Neuron (in vitro differentiated cells): ENCODE data around the gene LOXL3.
"Not testable (repeated sequence)": the region's sequence is repeated elsewhere in the genome, so short reads cannot be mapped to it uniquely, and the experiment has no call there.

Source experiments
- H2AFZ ChIP-seq: one replicate; pipeline ENCODE4 v1.6.1; 2013; ENCODE audit warnings: low read depth, mild to moderate bottlenecking, inconsistent platforms, low read length, moderate library complexity
- H3K27me3 ChIP-seq: one replicate; pipeline ENCODE4 v1.6.1; 2013; ENCODE audit warnings: low read length; ENCODE audit not compliant: insufficient read depth
- H3K36me3 ChIP-seq: one replicate; pipeline ENCODE4 v1.6.1; 2013; ENCODE audit warnings: low read length; ENCODE audit not compliant: insufficient read depth
- H3K4me1 ChIP-seq: one replicate; pipeline ENCODE4 v1.6.1; 2013; ENCODE audit warnings: low read length; ENCODE audit not compliant: insufficient read depth
- H3K4me3 ChIP-seq: 2 replicates; pipeline ENCODE4 v1.5.1; 2013; ENCODE audit warnings: mild to moderate bottlenecking, low read length, moderate library complexity
- H3K9me3 ChIP-seq: one replicate; pipeline ENCODE4 v1.6.1; 2013; ENCODE audit warnings: low read length

The LOXL3 gene

GRCh38 chr2:74566076-74566753 lies 12.5 kb upstream of the LOXL3 start:
- no peak overlapping the region for H2AFZ ChIP-seq
- no peaks in the 10 kb centered on the region for H3K36me3 ChIP-seq
- peaks cover 44% of the 10 kb centered on the region for H3K27me3 ChIP-seq
- H3K4me3 ChIP-seq = no peak overlapping the region
- no peaks in the 10 kb centered on the region for H3K9me3 ChIP-seq
- H3K4me1 ChIP-seq = no peaks in the 10 kb centered on the region

- no peaks in the 10 kb centered on the region for H3K9me3 ChIP-seq
- no peaks in the 10 kb centered on the region for H3K4me1 ChIP-seq
- H2AFZ ChIP-seq = no peak overlapping the region
- H3K4me3 ChIP-seq = no peak overlapping the region
- H3K27me3 ChIP-seq = peaks cover 44% of the 10 kb centered on the region
- no peaks in the 10 kb centered on the region for H3K36me3 ChIP-seq
These were observed 10.5 kb upstream of the LOXL3 start for GRCh38 chr2:74564222-74564621.

GRCh38 chr2:74562126-74562775 lies 8.5 kb upstream of the LOXL3 start:
- Histone ChIP-seq H3K27me3 (peaks cover 35% of the 10 kb centered on the region), H3K4me1 (no peaks in the 10 kb centered on the region), H3K36me3 (no peaks in the 10 kb centered on the region), H2AFZ (no peak overlapping the region), H3K9me3 (no peaks in the 10 kb centered on the region), H3K4me3 (no peak overlapping the region)

- not testable (repeated sequence) for H3K36me3 ChIP-seq, H3K4me1 ChIP-seq, H3K9me3 ChIP-seq, H2AFZ ChIP-seq, H3K4me3 ChIP-seq
- peaks cover 28% of the 10 kb centered on the region for H3K27me3 ChIP-seq
These were observed 7.3 kb upstream of the LOXL3 start for GRCh38 chr2:74561022-74561421.

- Histone ChIP-seq H3K27me3 (peaks cover 25% of the 10 kb centered on the region), H3K36me3 (peaks cover 4% of the 10 kb centered on the region), H3K4me3 (no peak overlapping the region), H3K4me1 (no peaks in the 10 kb centered on the region), H3K9me3 (no peaks in the 10 kb centered on the region), H2AFZ (no peak overlapping the region)
These were observed 6.8 kb upstream of the LOXL3 start for GRCh38 chr2:74560591-74560990.

GRCh38 chr2:74559912-74560311 lies 6.2 kb upstream of the LOXL3 start:
- H3K9me3 ChIP-seq = no peaks in the 10 kb centered on the region
- no peak overlapping the region for H3K4me3 ChIP-seq
- H2AFZ ChIP-seq = no peak overlapping the region
- peaks cover 4% of the 10 kb centered on the region for H3K36me3 ChIP-seq
- peaks cover 4% of the 10 kb centered on the region for H3K4me1 ChIP-seq
- H3K27me3 ChIP-seq = peaks cover 25% of the 10 kb centered on the region

- Histone ChIP-seq H3K27me3 (peaks cover 23% of the 10 kb centered on the region), H2AFZ (no peak overlapping the region), H3K4me1 (peaks cover 4% of the 10 kb centered on the region), H3K36me3 (peaks cover 4% of the 10 kb centered on the region), H3K4me3 (no peak overlapping the region), H3K9me3 (no peaks in the 10 kb centered on the region)
These were observed 4.8 kb upstream of the LOXL3 start for GRCh38 chr2:74558284-74559230.

- no peak overlapping the region for H2AFZ ChIP-seq
- no peak overlapping the region for H3K4me3 ChIP-seq
- H3K36me3 ChIP-seq = peaks cover 4% of the 10 kb centered on the region
- H3K27me3 ChIP-seq = peaks cover 18% of the 10 kb centered on the region
- peaks cover 13% of the 10 kb centered on the region for H3K4me1 ChIP-seq
- no peaks in the 10 kb centered on the region for H3K9me3 ChIP-seq
These were observed 3.2 kb upstream of the LOXL3 start for GRCh38 chr2:74556831-74557370.

- no peak overlapping the region for H3K4me3 ChIP-seq
- H3K9me3 ChIP-seq = no peaks in the 10 kb centered on the region
- peaks cover 6% of the 10 kb centered on the region for H3K36me3 ChIP-seq
- H3K4me1 ChIP-seq = peaks cover 13% of the 10 kb centered on the region
- H3K27me3 ChIP-seq = peaks cover 12% of the 10 kb centered on the region
- H2AFZ ChIP-seq = no peak overlapping the region
These were observed 2.4 kb upstream of the LOXL3 start for GRCh38 chr2:74556159-74556558.

- Histone ChIP-seq H3K36me3 (peaks cover 8% of the 10 kb centered on the region), H3K4me1 (peaks cover 13% of the 10 kb centered on the region), H3K27me3 (peaks cover 9% of the 10 kb centered on the region), H3K9me3 (no peaks in the 10 kb centered on the region), H2AFZ (no peak overlapping the region), H3K4me3 (peak overlapping the region; percentile 63)
These were observed 1.9 kb upstream of the LOXL3 start for GRCh38 chr2:74555610-74556103.

GRCh38 chr2:74554820-74555531 lies 1.2 kb upstream of the LOXL3 start:
- Histone ChIP-seq H3K27me3 (peaks cover 3% of the 10 kb centered on the region), H3K4me3 (peak overlapping the region; percentile 63), H3K36me3 (peaks cover 15% of the 10 kb centered on the region)

More at GRCh38 chr2:74554820-74555531, 1.2 kb upstream of the LOXL3 start:
- Histone ChIP-seq H3K4me1 (peaks cover 13% of the 10 kb centered on the region), H3K9me3 (peaks cover 3% of the 10 kb centered on the region), H2AFZ (peak overlapping the region; percentile 94)
